Ovary (tissue), 3 donors: Measurements from ENCODE around the gene TRAF1.

Experiments
- POLR2A ChIP-seq: fragments of 450-650 bp; IDR thresholded peaks from one replicate; pipeline ENCODE4 v1.6.1; 2017; ENCODE audit warnings: antibody characterized with exemption, mild to moderate bottlenecking, moderate library complexity
- TF ChIP-seq, protein P1 (sequence below), 3 donors: fragments of 450-650 bp in 2 of 3; fragments of 200-600 bp in 1 of 3; IDR thresholded peaks; one replicate each; pipeline versions ENCODE4 v1.5.1 to v1.8.0; 2016 to 2022; ENCODE audit warnings: antibody characterized with exemption in 3 of 3, mild to moderate bottlenecking in 1 of 3
- donor health status: DM: no; HTN: no; CAD: no.

DNA sequence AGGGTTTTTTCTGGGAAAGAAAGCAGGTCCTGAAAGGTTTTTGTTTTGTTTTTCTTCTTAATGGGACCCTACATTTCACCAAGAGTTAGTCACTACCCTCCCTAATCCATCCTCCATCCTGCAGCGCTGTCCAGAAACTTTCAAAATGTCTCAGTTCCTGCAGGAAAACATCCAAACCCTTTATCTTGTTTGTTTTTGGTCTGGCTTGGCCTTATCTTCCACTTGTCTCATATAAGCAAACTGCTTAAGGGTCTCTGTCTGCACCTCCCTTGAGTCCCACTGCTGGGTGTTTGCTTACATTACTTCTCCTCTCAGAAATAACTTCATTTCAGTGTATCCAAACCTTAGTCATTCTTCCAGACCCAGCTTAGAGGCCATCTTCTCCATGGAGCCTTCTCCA, 11.0 kb upstream of the TRAF1 start:
- TF ChIP-seq, protein P1, sequence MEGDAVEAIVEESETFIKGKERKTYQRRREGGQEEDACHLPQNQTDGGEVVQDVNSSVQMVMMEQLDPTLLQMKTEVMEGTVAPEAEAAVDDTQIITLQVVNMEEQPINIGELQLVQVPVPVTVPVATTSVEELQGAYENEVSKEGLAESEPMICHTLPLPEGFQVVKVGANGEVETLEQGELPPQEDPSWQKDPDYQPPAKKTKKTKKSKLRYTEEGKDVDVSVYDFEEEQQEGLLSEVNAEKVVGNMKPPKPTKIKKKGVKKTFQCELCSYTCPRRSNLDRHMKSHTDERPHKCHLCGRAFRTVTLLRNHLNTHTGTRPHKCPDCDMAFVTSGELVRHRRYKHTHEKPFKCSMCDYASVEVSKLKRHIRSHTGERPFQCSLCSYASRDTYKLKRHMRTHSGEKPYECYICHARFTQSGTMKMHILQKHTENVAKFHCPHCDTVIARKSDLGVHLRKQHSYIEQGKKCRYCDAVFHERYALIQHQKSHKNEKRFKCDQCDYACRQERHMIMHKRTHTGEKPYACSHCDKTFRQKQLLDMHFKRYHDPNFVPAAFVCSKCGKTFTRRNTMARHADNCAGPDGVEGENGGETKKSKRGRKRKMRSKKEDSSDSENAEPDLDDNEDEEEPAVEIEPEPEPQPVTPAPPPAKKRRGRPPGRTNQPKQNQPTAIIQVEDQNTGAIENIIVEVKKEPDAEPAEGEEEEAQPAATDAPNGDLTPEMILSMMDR (IDR thresholded peaks at IDR 0.05): no peak
- TF ChIP-seq POLR2A: no peak
